ENCODE measurements around the gene HLA-G. TPM values are rescaled to one million over a fixed set of nuclear protein-coding genes. Genes with fewer than 3 reads are reported as not detected.
"Not testable (repeated sequence)": the region's sequence is repeated elsewhere in the genome, so short reads cannot be mapped to it uniquely, and the experiment has no call there.

HLA-G gene
- total RNA-seq: not detected

- peak; percentile 45 for ATAC-seq (ENCODE audit: low FRiP score)
- no peak for TF ChIP-seq CTCF (IDR thresholded peaks at IDR 0.05)
- DNase-seq (ENCODE audit: low spot score): no peak
These were observed at the start of gene HLA-G for GRCh38 chr6:29827579-29828470. Gene HLA-G, plus strand, starts transcription at chr6:29827825. Its CDS starts 20 bp downstream, at chr6:29827845.

- ATAC-seq (ENCODE audit: low FRiP score); DNase-seq (ENCODE audit: low spot score): not testable (repeated sequence)
These were observed 47.5 kb upstream of the HLA-G start for GRCh38 chr6:29780019-29780698.

- DNase-seq (ENCODE audit: low spot score) (no peak), ATAC-seq (ENCODE audit: low FRiP score) (no peak)
- no peak for TF ChIP-seq CTCF (IDR thresholded peaks at IDR 0.05)
These were observed 38.4 kb upstream of the HLA-G start for GRCh38 chr6:29789176-29789575.

GRCh38 chr6:29790626-29791025, 37.0 kb upstream of the HLA-G start:
- no peak for TF ChIP-seq CTCF (IDR thresholded peaks at IDR 0.05)
- ATAC-seq (ENCODE audit: low FRiP score) (no peak), DNase-seq (ENCODE audit: low spot score) (no peak)

- TF ChIP-seq CTCF (IDR thresholded peaks at IDR 0.05): no peak
- no peak for ATAC-seq (ENCODE audit: low FRiP score)
- no peak for DNase-seq (ENCODE audit: low spot score)
These were observed 36.5 kb upstream of the HLA-G start for GRCh38 chr6:29791162-29791561.

- TF ChIP-seq CTCF (IDR thresholded peaks at IDR 0.05): no peak
- DNase-seq (ENCODE audit: low spot score): no peak
- ATAC-seq (ENCODE audit: low FRiP score): peak; percentile 20
These were observed 35.9 kb upstream of the HLA-G start for GRCh38 chr6:29791786-29792122.

- ATAC-seq (ENCODE audit: low FRiP score): peak; percentile 86
- TF ChIP-seq CTCF (IDR thresholded peaks at IDR 0.05): peak in 1 of 3 donors; percentile 30
- peak; percentile 34 for DNase-seq (ENCODE audit: low spot score)
These were observed 35.2 kb upstream of the HLA-G start for GRCh38 chr6:29792123-29793035.

Measured in omental fat pad (tissue), 4 donors.